Measurements from ENCODE around the gene PWWP2B.

DNA sequence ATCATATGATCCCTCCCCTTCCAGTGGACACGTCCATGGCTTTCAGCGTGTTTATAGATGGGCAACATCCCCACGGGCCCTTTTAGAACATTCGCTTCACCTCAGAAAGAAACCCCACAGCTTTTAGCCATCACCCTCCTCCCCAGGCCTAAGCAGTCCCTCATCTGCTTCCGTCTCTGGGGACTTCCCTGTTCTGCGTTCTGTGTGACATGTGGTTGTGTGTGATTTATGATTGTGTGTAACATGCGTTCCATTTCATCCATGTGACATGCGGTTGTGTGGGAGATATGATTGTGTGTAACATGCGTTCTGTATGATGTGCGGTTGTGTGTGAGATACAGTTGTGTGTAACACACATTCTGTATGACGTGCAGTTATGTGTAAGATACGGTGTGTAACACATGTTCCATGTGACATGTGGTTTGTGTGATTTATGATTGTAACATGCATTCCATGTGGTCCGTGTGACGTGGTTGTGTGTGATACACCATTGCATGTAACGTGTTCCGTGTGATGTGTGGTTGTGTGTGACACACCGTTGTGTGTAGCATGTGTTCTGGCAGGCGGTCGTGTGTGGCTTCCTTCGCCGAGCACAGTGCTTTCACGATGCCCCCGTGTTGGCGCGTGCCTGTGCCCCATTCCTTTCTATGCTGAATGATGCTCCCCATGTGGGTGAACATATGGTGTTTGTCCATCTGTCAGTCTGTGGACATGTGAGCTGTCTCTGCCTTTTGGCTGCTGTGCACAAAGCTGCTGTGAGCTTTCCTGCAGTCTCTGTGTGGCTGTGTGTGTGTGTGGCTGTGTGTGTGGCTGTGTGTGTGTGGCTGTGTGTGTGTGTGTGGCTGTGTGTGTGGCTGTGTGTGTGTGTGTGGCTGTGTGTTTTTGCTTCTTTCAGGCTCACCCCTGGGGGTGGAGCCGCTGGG, 26.2 kb downstream of the PWWP2B start:
- no peak for TF ChIP-seq POLR2A (IDR thresholded peaks at IDR 0.05; ENCODE audit: low read depth, low read length)
- TF ChIP-seq, protein P1, sequence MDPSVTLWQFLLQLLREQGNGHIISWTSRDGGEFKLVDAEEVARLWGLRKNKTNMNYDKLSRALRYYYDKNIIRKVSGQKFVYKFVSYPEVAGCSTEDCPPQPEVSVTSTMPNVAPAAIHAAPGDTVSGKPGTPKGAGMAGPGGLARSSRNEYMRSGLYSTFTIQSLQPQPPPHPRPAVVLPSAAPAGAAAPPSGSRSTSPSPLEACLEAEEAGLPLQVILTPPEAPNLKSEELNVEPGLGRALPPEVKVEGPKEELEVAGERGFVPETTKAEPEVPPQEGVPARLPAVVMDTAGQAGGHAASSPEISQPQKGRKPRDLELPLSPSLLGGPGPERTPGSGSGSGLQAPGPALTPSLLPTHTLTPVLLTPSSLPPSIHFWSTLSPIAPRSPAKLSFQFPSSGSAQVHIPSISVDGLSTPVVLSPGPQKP (IDR thresholded peaks at IDR 0.05; ENCODE audit: borderline replicate concordance, low read depth, low read length) = no peak
- TF ChIP-seq, protein P2, sequence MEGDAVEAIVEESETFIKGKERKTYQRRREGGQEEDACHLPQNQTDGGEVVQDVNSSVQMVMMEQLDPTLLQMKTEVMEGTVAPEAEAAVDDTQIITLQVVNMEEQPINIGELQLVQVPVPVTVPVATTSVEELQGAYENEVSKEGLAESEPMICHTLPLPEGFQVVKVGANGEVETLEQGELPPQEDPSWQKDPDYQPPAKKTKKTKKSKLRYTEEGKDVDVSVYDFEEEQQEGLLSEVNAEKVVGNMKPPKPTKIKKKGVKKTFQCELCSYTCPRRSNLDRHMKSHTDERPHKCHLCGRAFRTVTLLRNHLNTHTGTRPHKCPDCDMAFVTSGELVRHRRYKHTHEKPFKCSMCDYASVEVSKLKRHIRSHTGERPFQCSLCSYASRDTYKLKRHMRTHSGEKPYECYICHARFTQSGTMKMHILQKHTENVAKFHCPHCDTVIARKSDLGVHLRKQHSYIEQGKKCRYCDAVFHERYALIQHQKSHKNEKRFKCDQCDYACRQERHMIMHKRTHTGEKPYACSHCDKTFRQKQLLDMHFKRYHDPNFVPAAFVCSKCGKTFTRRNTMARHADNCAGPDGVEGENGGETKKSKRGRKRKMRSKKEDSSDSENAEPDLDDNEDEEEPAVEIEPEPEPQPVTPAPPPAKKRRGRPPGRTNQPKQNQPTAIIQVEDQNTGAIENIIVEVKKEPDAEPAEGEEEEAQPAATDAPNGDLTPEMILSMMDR (conservative IDR thresholded peaks at IDR 0.05; ENCODE audit: low read depth, low read length) = no peak

Measured in IMR-90 (cell line).